ENCODE measurements around the gene PROCA1. TPM values are rescaled to one million over a fixed set of nuclear protein-coding genes. Genes with fewer than 3 reads are reported as not detected.

PROCA1 gene
- total and polyA plus RNA-seq, 9 of the 15 experiments (the other 6 are each of a cell fraction or from before 2014, with no cell fraction given), result 0.78 to 16.2 (median 5.6) TPM

DNA sequence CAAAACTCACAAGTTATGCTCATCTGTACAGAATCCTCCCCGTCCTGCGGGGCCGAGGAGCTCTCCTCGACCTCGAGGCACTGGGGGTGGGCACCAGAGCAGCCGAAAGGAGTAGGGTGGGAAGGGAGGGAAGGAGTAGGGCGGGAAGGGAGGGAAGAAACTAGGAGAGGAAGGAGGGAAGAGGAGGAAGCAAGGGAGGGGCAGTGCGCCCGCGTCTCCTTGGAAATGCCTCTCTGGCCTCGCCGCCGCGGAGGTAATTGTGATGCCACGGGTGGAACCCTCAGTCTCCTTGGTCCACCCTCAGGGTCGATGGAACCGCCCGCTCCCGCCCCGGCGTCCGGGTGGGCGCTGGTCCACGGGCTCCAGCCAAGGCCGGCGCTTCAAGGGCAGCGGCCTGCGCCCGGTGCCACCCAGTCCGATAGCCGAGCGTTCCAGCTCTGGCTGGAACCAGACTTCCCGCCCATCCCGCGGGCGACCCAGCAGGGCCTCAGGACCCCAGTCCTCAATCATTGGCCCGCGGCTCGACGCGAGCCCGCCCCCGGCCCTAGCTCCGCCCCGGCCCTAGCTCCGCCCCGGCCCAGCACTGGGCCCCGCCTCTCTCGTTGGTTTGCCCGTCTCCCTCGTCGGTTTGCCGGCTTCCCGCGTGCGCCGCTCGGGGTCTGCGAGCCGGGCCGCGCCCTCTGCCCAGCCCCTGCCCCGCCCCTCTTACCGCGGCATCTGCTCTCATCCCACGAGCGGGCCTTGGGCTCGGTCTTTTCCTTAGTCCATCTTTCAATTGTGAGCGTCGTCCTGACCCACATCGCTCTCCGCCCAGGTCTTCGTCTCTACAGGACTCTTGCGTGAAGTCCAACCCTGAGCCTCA lies 596 bp downstream of the PROCA1 start (continued):
- TF ChIP-seq FOXA3 (CRISPR knock-in tag; conservative IDR thresholded peaks at IDR 0.05 in 1 of 2, IDR thresholded peaks at IDR 0.05 in 1 of 2) (0 out of 4 replicates have a peak, but pooled peaks of 1 of the 2 experiments have one; percentile 70), ETV6 (IDR thresholded peaks at IDR 0.05; ENCODE audit: borderline replicate concordance in 1 of 2, low read depth in 2 of 2, low read length in 1 of 2) (no peak), ETV6 (CRISPR knock-in tag; IDR thresholded peaks at IDR 0.05; ENCODE audit: borderline replicate concordance) (0 out of 2 replicates have a peak, but pooled peaks have one; percentile 21), ARID2 (IDR thresholded peaks at IDR 0.05) (no peak), ZNF785 (CRISPR knock-in tag; IDR thresholded peaks at IDR 0.05) (no peak), BHLHE40 (IDR thresholded peaks at IDR 0.05; ENCODE audit: low read length) (peak; percentile 49; the same call in 1 of the 2 replicates), FOXJ3 (CRISPR knock-in tag; IDR thresholded peaks at IDR 0.05) (no peak), NFE2L1 (tag; IDR thresholded peaks at IDR 0.05; ENCODE audit: borderline replicate concordance, low read depth) (no peak), BCL6 (CRISPR knock-in tag; IDR thresholded peaks at IDR 0.05) (no peak), KAT2B (IDR thresholded peaks at IDR 0.05; ENCODE audit: low read depth, low read length) (no peak), MXI1 (IDR thresholded peaks at IDR 0.05; ENCODE audit: low read depth, low read length) (no peak), PRPF4 (IDR thresholded peaks at IDR 0.05; ENCODE audit: insufficient read depth, low read depth, low read length, poor library complexity, severe bottlenecking) (no peak), ZNF436 (CRISPR knock-in tag; IDR thresholded peaks at IDR 0.05) (no peak), ZBTB17 (CRISPR knock-in tag; IDR thresholded peaks at IDR 0.05) (peak; percentile 58), ZFP36 (IDR thresholded peaks at IDR 0.05; ENCODE audit: low read depth, low read length, partially characterized antibody) (no peak), SIRT6 (IDR thresholded peaks at IDR 0.05; ENCODE audit: low read depth, low read length) (no peak), PHB2 (IDR thresholded peaks at IDR 0.05; ENCODE audit: low read depth) (no peak), EP400 (IDR thresholded peaks at IDR 0.05) (peak; percentile 84)
- TF ChIP-seq, protein P1, sequence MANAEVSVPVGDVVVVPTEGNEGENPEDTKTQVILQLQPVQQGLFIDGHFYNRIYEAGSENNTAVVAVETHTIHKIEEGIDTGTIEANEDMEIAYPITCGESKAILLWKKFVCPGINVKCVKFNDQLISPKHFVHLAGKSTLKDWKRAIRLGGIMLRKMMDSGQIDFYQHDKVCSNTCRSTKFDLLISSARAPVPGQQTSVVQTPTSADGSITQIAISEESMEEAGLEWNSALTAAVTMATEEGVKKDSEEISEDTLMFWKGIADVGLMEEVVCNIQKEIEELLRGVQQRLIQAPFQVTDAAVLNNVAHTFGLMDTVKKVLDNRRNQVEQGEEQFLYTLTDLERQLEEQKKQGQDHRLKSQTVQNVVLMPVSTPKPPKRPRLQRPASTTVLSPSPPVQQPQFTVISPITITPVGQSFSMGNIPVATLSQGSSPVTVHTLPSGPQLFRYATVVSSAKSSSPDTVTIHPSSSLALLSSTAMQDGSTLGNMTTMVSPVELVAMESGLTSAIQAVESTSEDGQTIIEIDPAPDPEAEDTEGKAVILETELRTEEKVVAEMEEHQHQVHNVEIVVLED (CRISPR knock-in tag; IDR thresholded peaks at IDR 0.05), result peak; percentile 28; the same call in 1 of the 2 replicates
- TF ChIP-seq, protein P2, sequence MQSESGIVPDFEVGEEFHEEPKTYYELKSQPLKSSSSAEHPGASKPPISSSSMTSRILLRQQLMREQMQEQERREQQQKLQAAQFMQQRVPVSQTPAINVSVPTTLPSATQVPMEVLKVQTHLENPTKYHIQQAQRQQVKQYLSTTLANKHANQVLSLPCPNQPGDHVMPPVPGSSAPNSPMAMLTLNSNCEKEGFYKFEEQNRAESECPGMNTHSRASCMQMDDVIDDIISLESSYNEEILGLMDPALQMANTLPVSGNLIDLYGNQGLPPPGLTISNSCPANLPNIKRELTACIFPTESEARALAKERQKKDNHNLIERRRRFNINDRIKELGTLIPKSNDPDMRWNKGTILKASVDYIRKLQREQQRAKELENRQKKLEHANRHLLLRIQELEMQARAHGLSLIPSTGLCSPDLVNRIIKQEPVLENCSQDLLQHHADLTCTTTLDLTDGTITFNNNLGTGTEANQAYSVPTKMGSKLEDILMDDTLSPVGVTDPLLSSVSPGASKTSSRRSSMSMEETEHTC (IDR thresholded peaks at IDR 0.05), result no peak
